Measurements from ENCODE around the gene PCLO. TPM values are rescaled to one million over a fixed set of nuclear protein-coding genes. Genes with fewer than 3 reads are reported as not detected.
"Not testable (repeated sequence)": the region's sequence is repeated elsewhere in the genome, so short reads cannot be mapped to it uniquely, and the experiment has no call there.

Gene PCLO
- total and polyA plus RNA-seq, 2 of the 8 experiments (the other 6 are each of a cell fraction or from before 2014, with no cell fraction given), result 1.5 to 3.2 TPM

GRCh38 chr7:82713506-82713905, 449.2 kb downstream of the PCLO start (continued):
- TF ChIP-seq SP4 (IDR thresholded peaks at IDR 0.05; ENCODE audit: low read length), result no peak
- TF ChIP-seq BACH1 (IDR thresholded peaks at IDR 0.05; ENCODE audit: low read length), result no peak
- no peak for TF ChIP-seq POLR2AphosphoS5 (IDR thresholded peaks at IDR 0.05; ENCODE audit: low read depth, low read length)
- no peak for TF ChIP-seq BCL11A (IDR thresholded peaks at IDR 0.05; ENCODE audit: low read depth in 2 of 2, low read length in 2 of 2)
- TF ChIP-seq SIN3A (conservative IDR thresholded peaks at IDR 0.05 in 1 of 2, IDR thresholded peaks at IDR 0.05 in 1 of 2; ENCODE audit: low read depth in 1 of 2, low read length in 2 of 2), result no peak
- no peak for TF ChIP-seq USF2 (IDR thresholded peaks at IDR 0.05; ENCODE audit: low read length)

- not testable (repeated sequence) for FAIRE-seq
- WGBS, 2 experiments (ENCODE audit: extremely low coverage in 1 of 2, insufficient coverage in 1 of 2, insufficient read length in 1 of 2, insufficient replicate concordance in 2 of 2, low coverage in 1 of 2, low lambda C conversion rate in 2 of 2, missing lambda C conversion rate in 1 of 2), result 88% methylated on average over 1 of the region's 1 CpG; no CpG with 5 or more reads in 1 of the 2 experiments
Measured at GRCh38 chr7:82706344-82706743, 456.3 kb downstream of the PCLO start.

More at GRCh38 chr7:82706344-82706743, 456.3 kb downstream of the PCLO start:
- H3K79me1 ChIP-seq (ENCODE audit: low read depth, low read length); CTCF ChIA-PET (ENCODE audit: partially characterized antibody); H3K36me3 ChIP-seq (ENCODE audit: control insufficient read depth in 2 of 4, insufficient read depth in 4 of 4, low read length in 3 of 4); H3K18ac ChIP-seq (ENCODE audit: extremely low read depth, low read length); H4K8ac ChIP-seq (ENCODE audit: extremely low read depth, insufficient read depth, low read length); H3K4ac ChIP-seq (replicated peaks; ENCODE audit: insufficient read length, low read depth, low read length); H2BK120ac ChIP-seq (replicated peaks; ENCODE audit: low read depth, low read length); H2AK5ac ChIP-seq (ENCODE audit: low read depth, low read length); H3K4me2 ChIP-seq (ENCODE audit: insufficient read depth in 1 of 2, low read depth in 2 of 2, low read length in 2 of 2); H2AFZ ChIP-seq (ENCODE audit: low read length); H3K14ac ChIP-seq (ENCODE audit: insufficient read length); POLR2A ChIA-PET (ENCODE audit: partially characterized antibody); H4K91ac ChIP-seq (replicated peaks; ENCODE audit: insufficient read length, low read length); H2BK12ac ChIP-seq (ENCODE audit: low read depth, low read length); H3K23me2 ChIP-seq (ENCODE audit: low read depth, low read length); H4K5ac ChIP-seq (ENCODE audit: insufficient read length, low read depth, low read length); H3K56ac ChIP-seq (replicated peaks; ENCODE audit: insufficient read length, low read depth, low read length); H3K79me2 ChIP-seq (ENCODE audit: control insufficient read depth in 1 of 2, insufficient read depth in 2 of 2, low read length in 2 of 2); H3K4me1 ChIP-seq (replicated peaks in 1 of 4; ENCODE audit: control insufficient read depth in 3 of 4, insufficient read depth in 4 of 4, low read length in 3 of 4); H3K27me3 ChIP-seq (replicated peaks in 1 of 4; ENCODE audit: control insufficient read depth in 3 of 4, extremely low read depth in 1 of 4, insufficient read depth in 3 of 4, low read length in 3 of 4); H2BK20ac ChIP-seq (ENCODE audit: low read length); H3K27ac ChIP-seq (ENCODE audit: low read depth, low read length); H4K20me1 ChIP-seq (replicated peaks in 1 of 2; ENCODE audit: control insufficient read depth in 1 of 2, insufficient read depth in 2 of 2, low read length in 2 of 2); H3K23ac ChIP-seq (ENCODE audit: insufficient read length); H3K9me3 ChIP-seq (ENCODE audit: insufficient read depth in 2 of 2, low read depth in 1 of 2, low read length in 1 of 2); H3K4me3 ChIP-seq (ENCODE audit: extremely low read depth in 1 of 4, insufficient read depth in 2 of 4, low read depth in 3 of 4, low read length in 4 of 4); H2BK15ac ChIP-seq (ENCODE audit: low read length); H2BK5ac ChIP-seq (ENCODE audit: low read depth, low read length); H3K9ac ChIP-seq (replicated peaks in 1 of 4; ENCODE audit: extremely low read depth in 1 of 4, low read depth in 3 of 4, low read length in 3 of 4); DNase-seq (ENCODE audit: low read depth in 1 of 2, low spot score in 2 of 2): not testable (repeated sequence)
